Epithelial cell of proximal tubule (primary cell): ENCODE data around the gene AFAP1L1. TPM values are rescaled to one million over a fixed set of nuclear protein-coding genes. Genes with fewer than 3 reads are reported as not detected.

Source experiments
- DNase-seq: peaks from one replicate; pipeline ENCODE4 v3.0.0-alpha.2; 2011; ENCODE audit warnings: low read depth
- H3K4me3 ChIP-seq: 2 replicates; pipeline ENCODE4 v1.5.1; 2011; ENCODE audit warnings: low read depth, mild to moderate bottlenecking, low read length
- total RNA-seq: library from RNA; depleted of rRNA; stranded (reverse); fragments of >200 nt; gene quantifications from 2 replicates; pipeline ENCODE4 v1.2.3, GENCODE V29; 2015
- TF ChIP-seq, protein P1 (sequence below): conservative IDR thresholded peaks from 2 replicates; pipeline ENCODE4 v1.5.1; 2012; ENCODE audit warnings: low read depth, mild to moderate bottlenecking, low read length

The AFAP1L1 gene
- total RNA-seq, 1 donor from 2014 or later, result 17.2 TPM

DNA sequence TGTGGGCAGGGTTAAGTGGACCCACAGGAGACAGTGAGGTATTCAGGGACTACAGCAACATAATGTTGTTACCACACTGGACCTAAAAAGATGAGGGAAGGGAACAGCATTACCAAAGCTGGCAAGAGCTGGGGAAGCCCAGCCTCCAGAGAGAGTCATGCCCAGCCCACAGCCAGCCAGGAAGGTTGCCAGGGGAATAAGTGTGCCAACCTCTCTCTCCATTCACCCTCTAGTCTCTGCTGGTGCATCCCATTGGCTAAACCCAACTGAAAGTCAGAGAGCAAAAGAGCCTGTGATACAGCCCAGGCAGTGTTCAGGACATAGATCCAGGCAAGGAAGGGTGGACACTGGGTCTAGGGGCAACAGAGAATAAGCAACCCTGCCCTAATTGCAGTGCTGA, 35.8 kb upstream of the AFAP1L1 start:
- TF ChIP-seq, protein P1, sequence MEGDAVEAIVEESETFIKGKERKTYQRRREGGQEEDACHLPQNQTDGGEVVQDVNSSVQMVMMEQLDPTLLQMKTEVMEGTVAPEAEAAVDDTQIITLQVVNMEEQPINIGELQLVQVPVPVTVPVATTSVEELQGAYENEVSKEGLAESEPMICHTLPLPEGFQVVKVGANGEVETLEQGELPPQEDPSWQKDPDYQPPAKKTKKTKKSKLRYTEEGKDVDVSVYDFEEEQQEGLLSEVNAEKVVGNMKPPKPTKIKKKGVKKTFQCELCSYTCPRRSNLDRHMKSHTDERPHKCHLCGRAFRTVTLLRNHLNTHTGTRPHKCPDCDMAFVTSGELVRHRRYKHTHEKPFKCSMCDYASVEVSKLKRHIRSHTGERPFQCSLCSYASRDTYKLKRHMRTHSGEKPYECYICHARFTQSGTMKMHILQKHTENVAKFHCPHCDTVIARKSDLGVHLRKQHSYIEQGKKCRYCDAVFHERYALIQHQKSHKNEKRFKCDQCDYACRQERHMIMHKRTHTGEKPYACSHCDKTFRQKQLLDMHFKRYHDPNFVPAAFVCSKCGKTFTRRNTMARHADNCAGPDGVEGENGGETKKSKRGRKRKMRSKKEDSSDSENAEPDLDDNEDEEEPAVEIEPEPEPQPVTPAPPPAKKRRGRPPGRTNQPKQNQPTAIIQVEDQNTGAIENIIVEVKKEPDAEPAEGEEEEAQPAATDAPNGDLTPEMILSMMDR, result no peak
- H3K4me3 ChIP-seq, result no peak overlapping the region
- DNase-seq, result no peak

- H3K4me3 ChIP-seq, result no peak overlapping the region
- TF ChIP-seq, protein P1, result peak; percentile 29
- DNase-seq, result no peak
Measured at GRCh38 chr5:149237662-149238061, 34.0 kb upstream of the AFAP1L1 start.

- DNase-seq, result no peak
- H3K4me3 ChIP-seq, result no peak overlapping the region
- TF ChIP-seq, protein P1, result no peak
Measured at GRCh38 chr5:149238540-149238939, 33.1 kb upstream of the AFAP1L1 start.

DNA sequence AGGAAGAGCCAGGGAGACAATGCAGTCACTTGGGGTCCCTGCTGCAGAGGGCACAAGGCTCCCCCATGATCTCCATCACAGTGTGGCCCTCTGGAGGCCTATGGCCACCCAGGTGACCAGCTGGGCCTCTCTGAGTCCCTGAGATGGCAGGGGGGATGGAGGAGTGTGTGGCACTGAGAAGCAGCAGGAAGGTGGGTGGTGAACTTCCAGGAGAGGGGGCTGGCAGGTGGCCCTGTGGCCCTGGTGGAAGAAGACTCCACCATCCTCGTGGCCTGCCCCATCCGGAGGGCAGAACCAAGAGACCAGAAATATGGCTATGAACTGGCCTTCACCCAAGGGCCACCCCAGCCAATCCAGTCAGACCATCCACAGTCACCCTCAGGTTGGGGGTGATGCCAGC, 31.7 kb upstream of the AFAP1L1 start:
- no peak for DNase-seq
- TF ChIP-seq, protein P1, result no peak
- no peak overlapping the region for H3K4me3 ChIP-seq

- no peak overlapping the region for H3K4me3 ChIP-seq
- no peak for DNase-seq
Measured at GRCh38 chr5:149240354-149240998, 31.2 kb upstream of the AFAP1L1 start.

DNA sequence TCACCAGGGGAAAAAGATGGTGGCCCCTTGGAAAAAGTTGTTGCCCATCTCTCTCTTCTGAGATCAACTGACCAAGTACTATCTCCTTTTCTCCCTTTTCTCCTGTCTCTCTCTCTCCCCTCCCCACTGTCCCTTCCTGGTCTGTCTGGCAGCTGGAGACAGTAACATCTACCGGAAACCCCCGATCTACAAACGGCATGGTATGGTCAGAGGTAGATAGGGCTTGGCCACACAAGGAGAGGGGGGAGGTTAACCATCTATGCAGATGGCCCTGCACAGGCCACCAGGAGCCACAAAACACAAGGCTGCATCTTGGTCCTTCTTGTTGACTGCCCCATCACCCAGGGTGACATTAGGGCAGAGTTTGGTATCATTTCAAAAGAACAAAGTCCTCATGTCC, 29.3 kb upstream of the AFAP1L1 start:
- TF ChIP-seq, protein P1, result no peak
- no peak overlapping the region for H3K4me3 ChIP-seq
- DNase-seq, result no peak

More at GRCh38 chr5:149240354-149240998, 31.2 kb upstream of the AFAP1L1 start:
- TF ChIP-seq, protein P1, result no peak

GRCh38 chr5:149246906-149247305, 24.8 kb upstream of the AFAP1L1 start:
- no peak overlapping the region for H3K4me3 ChIP-seq
- no peak for DNase-seq
- TF ChIP-seq, protein P1, result no peak
